HG03039 (cell line): ENCODE data around the gene CSMD2.

Experiments
- ATAC-seq: cut with Tn5 transposase; IDR thresholded peaks from one replicate; pipeline ENCODE4 v1.9.1; 2021; ENCODE audit warnings: mild to moderate bottlenecking, moderate library complexity; ENCODE audit not compliant: unreplicated experiment

CSMD2 gene

GRCh38 chr1:34156739-34157138, 8.3 kb downstream of the CSMD2 start:
- ATAC-seq: no peak

- no peak for ATAC-seq
Observed at GRCh38 chr1:34155860-34156259, 9.2 kb downstream of the CSMD2 start.

GRCh38 chr1:34153246-34153645, 11.8 kb downstream of the CSMD2 start:
- no peak for ATAC-seq

- ATAC-seq: no peak
Observed at GRCh38 chr1:34149501-34149900, 15.5 kb downstream of the CSMD2 start.

DNA sequence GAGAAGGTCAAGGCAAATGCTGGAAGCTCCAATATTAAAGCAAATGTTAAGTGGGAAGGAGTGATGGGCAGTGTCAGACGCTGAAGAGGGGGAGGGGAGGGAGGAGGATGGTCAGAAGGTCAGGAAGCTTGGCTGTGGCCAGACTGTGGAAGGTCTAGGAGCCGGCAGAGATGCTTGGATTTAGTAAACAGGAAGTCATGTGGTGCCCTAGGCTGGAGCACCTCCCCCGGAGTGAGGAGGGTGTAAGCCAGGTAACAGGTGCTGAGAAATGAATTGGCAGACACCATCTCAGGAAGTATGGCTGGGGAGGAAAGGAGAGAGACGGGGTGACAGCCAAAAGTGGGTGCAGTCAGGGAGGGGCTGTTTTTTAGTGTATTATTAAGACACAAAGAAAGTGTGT, 17.7 kb downstream of the CSMD2 start:
- no peak for ATAC-seq

DNA sequence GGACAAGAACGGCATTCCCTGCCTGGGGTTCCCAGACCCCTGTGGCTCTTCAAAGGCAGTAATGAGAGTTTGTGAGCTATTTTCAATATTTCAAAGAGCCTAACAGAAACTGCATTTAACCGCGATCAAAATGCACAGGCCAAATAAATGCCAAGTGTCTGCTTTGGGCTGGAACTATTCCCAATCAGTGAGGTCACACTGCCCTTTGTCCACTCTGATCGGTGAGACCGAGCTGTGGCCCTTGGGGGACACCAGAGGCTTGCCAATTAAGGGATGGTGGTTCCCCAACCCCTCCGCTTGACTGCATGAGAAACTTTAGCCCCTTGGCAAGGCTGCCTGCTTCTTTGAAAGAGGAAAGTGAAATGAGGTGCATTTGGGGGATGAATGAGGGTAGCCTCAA, 20.3 kb downstream of the CSMD2 start:
- ATAC-seq: no peak

DNA sequence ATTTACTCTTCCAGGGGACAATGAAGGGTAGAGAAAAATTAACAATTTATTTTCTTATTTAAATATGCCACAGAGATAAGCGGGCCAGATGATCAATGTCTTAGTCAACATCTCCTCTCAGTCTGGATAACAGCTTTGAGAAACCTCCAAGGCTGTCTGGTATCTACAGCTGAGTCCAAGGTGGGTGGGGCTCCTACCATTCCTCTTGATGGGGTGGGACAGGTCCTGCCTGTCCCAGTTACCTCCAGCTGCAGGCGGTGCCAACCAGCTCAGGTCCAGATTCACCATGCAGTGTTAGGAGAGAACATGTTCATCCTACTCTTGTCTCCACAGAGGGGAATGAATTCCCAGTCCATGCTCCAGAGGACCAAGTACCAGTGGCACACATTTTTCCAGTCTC, 21.1 kb downstream of the CSMD2 start:
- ATAC-seq: no peak

GRCh38 chr1:34140011-34140676, 24.9 kb downstream of the CSMD2 start:
- ATAC-seq: no peak

- no peak for ATAC-seq
Observed at GRCh38 chr1:34137411-34137810, 27.6 kb downstream of the CSMD2 start.

GRCh38 chr1:34132161-34132420, 32.9 kb downstream of the CSMD2 start:
- no peak for ATAC-seq

- ATAC-seq: no peak
Observed at GRCh38 chr1:34131396-34132160, 33.5 kb downstream of the CSMD2 start.

DNA sequence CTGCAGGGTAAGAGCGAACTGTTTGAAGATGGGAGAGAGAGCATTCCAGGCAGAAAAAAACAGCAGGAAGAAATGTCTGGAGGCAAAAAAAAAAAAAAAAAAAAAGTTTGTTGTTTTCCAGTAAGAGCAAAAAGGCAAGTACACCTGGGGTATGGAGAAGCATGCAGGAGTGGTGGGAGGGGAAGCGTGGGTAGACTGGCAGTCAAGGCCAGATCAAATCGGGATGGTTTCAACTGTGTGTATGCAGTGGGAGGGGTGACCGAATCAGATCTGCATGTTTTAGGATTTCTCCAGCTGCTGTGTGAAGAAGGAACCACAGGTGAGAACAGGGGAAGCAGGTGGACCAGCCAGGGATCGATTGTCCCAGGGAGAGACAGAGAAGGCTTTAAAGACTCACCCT, 34.7 kb downstream of the CSMD2 start:
- no peak for ATAC-seq

- no peak for ATAC-seq
Observed at GRCh38 chr1:34129630-34130029, 35.4 kb downstream of the CSMD2 start.

- ATAC-seq: no peak
Observed at GRCh38 chr1:34128186-34128889, 36.7 kb downstream of the CSMD2 start.

DNA sequence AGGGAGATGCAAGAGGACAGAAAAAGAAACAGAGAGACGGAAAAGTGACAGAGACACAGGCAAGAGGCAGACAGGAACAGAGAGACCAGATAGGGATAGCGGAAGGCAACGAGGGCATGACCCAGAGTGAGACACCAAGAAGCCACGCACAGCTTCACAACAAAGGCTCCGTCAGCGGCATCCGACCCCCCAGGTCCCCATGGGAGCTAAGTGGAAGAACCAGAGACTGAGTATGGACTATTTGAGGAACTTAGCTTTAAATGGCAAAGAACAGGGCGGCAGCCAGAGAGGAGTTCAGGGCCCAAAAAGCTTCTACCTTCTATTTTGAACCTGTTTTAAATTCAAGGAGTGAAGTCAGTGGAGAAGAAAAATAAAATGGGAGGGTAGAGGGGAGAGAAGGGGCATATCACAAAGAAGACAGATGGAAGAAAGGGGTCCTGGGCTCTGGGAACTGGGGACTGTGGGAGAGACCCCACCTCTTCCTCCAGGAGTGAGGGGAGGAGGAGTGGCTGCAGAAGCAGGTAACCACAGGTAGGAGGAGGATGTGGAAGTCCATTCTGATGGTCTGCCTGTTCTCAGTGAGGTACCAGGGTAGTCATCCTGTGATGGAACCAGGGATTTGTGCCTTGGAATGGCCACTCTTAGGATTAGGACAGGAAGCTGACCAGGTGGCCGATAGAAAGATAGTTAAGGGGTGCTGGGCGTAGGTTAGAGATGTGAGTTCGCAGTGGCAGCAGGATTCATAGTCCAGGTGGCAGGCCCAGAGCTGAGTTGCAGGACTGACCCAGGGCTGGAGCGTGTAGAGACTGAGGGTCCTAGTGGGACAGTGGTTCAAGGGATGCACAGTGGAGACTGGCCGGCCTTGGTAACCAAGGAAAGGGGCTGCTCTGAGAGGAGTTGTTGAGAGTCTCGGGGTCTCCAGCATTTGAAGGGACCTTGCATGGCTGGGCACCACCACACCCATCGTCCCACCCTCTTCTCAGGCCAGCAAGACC, 37.7 kb downstream of the CSMD2 start:
- ATAC-seq: no peak

GRCh38 chr1:34126486-34126885, 38.5 kb downstream of the CSMD2 start:
- no peak for ATAC-seq

GRCh38 chr1:34125721-34126380, 39.2 kb downstream of the CSMD2 start:
- ATAC-seq: no peak

DNA sequence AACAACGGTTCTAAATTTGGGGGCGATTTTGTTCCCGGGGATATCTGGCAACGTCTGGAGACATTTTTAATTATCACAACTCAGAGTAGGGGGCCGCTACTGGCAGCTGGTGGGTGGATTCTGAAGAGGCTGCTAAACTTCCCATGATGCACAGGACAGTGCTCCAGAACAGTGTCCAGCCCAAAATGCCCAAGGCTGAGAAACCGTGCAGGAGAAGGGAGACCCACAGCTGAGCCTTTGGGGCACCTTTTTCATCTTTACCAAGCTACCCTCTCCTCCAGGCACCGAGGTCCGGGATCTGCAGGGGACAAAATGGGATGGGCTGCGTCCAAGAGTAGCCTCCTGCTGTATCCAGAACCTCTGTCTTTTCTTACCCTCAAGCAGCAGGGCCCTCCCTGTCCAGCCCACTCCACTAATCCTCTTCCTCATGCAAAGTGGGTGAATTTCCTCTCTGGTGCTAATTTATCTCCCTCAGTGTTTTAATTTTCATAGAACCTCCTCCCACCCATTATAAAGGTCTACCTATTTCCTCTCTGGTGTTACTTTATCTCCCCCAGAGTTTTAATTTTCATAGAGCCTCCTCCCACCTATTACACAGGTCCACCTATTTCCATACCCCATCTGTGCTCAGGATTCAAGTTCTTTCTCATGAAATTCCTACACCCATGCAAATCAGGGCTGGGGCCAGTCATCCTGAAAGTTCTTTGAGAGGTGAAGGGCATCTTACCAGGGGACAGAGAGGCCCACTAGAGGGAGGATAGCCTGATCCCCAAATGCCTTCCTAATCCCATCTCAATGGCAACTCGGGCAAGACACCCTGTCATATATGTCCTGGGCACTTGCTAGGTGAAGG, 42.7 kb downstream of the CSMD2 start:
- no peak for ATAC-seq

DNA sequence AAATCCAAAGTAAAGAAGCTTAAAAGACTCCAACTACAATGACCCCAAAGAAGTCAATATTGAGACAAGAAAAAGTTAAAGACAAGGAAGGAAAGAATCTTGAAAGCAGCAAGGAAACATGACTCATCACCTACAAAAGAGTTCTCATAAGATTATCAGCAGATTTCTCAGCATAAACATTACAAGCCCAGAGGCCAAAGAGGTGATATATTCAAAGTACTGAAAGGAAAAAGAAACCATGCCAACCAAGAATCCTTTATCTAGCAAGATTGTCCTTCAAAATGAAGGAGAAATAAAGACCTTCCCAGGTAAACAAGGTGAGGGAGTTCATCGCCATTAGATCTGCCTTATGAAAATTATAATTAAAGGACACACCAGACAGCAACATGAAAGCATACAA, 49.8 kb downstream of the CSMD2 start:
- ATAC-seq: no peak

DNA sequence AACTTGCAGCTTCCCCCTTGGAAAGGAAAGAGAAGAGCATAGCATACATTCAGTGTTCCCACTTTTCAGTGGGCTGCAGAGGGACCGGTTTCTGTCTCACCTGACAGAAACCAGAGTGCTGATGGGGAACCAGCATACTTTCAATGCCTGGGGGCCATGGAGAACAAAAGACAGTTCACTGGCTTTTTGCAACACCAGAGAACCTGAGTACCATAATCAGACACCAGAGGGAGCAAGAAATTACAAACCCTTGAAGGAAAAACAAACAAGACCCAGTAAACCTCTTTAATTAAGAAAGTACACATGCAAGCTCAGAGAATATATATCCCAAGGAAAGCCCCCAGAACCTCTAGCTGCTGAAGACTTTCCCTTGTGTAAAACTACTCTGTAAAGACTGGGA, 51.1 kb downstream of the CSMD2 start:
- ATAC-seq: no peak
